AG04449 (cell line): ENCODE measurements around the gene HECTD4.

Source experiments
- CTCF ChIA-PET: fragments of 350-600 bp; formaldehyde crosslinking; extraction: SDS; loops from one replicate; lab custom pipeline; 2021; ENCODE audit warnings: antibody characterized with exemption; lab: Yijun Ruan, JAX
- POLR2A ChIA-PET: fragments of 400-600, 350-600 bp; formaldehyde crosslinking; extraction: SDS; loops from one replicate; lab custom pipeline; 2020; ENCODE audit warnings: antibody characterized with exemption, inconsistent platforms; lab: Yijun Ruan, JAX
- DNase-seq: peaks from one replicate; pipeline ENCODE4 v3.0.0-alpha.2; 2010; ENCODE audit warnings: low read depth, low spot score
- H3K4me3 ChIP-seq: 2 replicates; pipeline ENCODE4 v1.5.1; 2011; ENCODE audit warnings: low read depth, mild to moderate bottlenecking, control low read depth, low read length
- CTCF ChIP-seq: IDR thresholded peaks from one replicate; pipeline ENCODE4 v1.5.1; 2011; ENCODE audit warnings: mild to moderate bottlenecking, moderate library complexity, low read length, control low read depth, inconsistent platforms; ENCODE audit not compliant: insufficient read depth; ENCODE audit errors: missing control alignments

The HECTD4 gene

GRCh38 chr12:112322441-112322840, 59.8 kb downstream of the HECTD4 start:
- ChIA-PET POLR2A (no interaction called here), CTCF (interaction anchor here (1.3 to 1.6 kb wide), 2 partner anchors 10 to 125 kb away, joined by 3 to 4 read pairs; no protein-coding TSS in a partner anchor)
- DNase-seq: no peak
- no peak for TF ChIP-seq CTCF
- no peak overlapping the region for H3K4me3 ChIP-seq

- CTCF ChIA-PET: interaction anchor here (1.2 to 1.6 kb wide), 3 partner anchors 9 to 12 kb away, joined by 3 to 4 read pairs (median 3); no protein-coding TSS in a partner anchor
- POLR2A ChIA-PET: no interaction called here
- TF ChIP-seq CTCF: no peak
- no peak overlapping the region for H3K4me3 ChIP-seq
- no peak for DNase-seq
Observed at GRCh38 chr12:112321245-112321644, 61.0 kb downstream of the HECTD4 start.

- CTCF ChIA-PET: no interaction called here
- POLR2A ChIA-PET: no interaction called here
- no peak for DNase-seq
- H3K4me3 ChIP-seq: no peak overlapping the region
- no peak for TF ChIP-seq CTCF
Observed at GRCh38 chr12:112319395-112319794, 62.8 kb downstream of the HECTD4 start.

- ChIA-PET CTCF (no interaction called here), POLR2A (no interaction called here)
- no peak for TF ChIP-seq CTCF
- H3K4me3 ChIP-seq: no peak overlapping the region
- no peak for DNase-seq
Observed at GRCh38 chr12:112317481-112317880, 64.8 kb downstream of the HECTD4 start.

GRCh38 chr12:112314981-112315380, 67.2 kb downstream of the HECTD4 start:
- ChIA-PET CTCF (no interaction called here), POLR2A (no interaction called here)
- peak; percentile 17 for DNase-seq
- TF ChIP-seq CTCF: no peak
- H3K4me3 ChIP-seq: no peak overlapping the region

- ChIA-PET CTCF (interaction anchor here (1.4 to 2.5 kb wide), 2 partner anchors 11 to 15 kb away, joined by 3 to 7 read pairs; no protein-coding TSS in a partner anchor), POLR2A (no interaction called here)
- no peak overlapping the region for H3K4me3 ChIP-seq
- no peak for DNase-seq
- no peak for TF ChIP-seq CTCF
Observed at GRCh38 chr12:112309797-112310196, 72.4 kb downstream of the HECTD4 start.
